ENCODE data around the gene TUBB6.

TUBB6 gene

GRCh38 chr18:12345491-12346239 lies 37.6 kb downstream of the TUBB6 start:
- no peak for DNase-seq

GRCh38 chr18:12346240-12346565 lies 38.2 kb downstream of the TUBB6 start:
- DNase-seq = no peak

GRCh38 chr18:12347895-12348294 lies 39.9 kb downstream of the TUBB6 start:
- no peak for DNase-seq

GRCh38 chr18:12352188-12352587 lies 44.1 kb downstream of the TUBB6 start:
- no peak for DNase-seq

GRCh38 chr18:12359515-12359927 lies 51.5 kb downstream of the TUBB6 start:
- DNase-seq = no peak

GRCh38 chr18:12361770-12362378 lies 53.8 kb downstream of the TUBB6 start:
- DNase-seq = no peak

GRCh38 chr18:12362473-12363174 lies 54.6 kb downstream of the TUBB6 start:
- no peak for DNase-seq

GRCh38 chr18:12366379-12366778 lies 58.3 kb downstream of the TUBB6 start:
- DNase-seq = no peak

- DNase-seq = no peak
Measured at GRCh38 chr18:12366784-12367183, 58.7 kb downstream of the TUBB6 start.

GRCh38 chr18:12369211-12369610 lies 61.2 kb downstream of the TUBB6 start:
- DNase-seq = no peak

GRCh38 chr18:12371590-12371989 lies 63.5 kb downstream of the TUBB6 start:
- DNase-seq = no peak

GRCh38 chr18:12372406-12372805 lies 64.4 kb downstream of the TUBB6 start:
- DNase-seq = no peak

GRCh38 chr18:12373116-12373770 lies 65.2 kb downstream of the TUBB6 start:
- DNase-seq = no peak

- no peak for DNase-seq
Measured at GRCh38 chr18:12373771-12374116, 65.7 kb downstream of the TUBB6 start.

- no peak for DNase-seq
Measured at GRCh38 chr18:12374401-12374800, 66.4 kb downstream of the TUBB6 start.

All from activated CD4-positive, CD25-positive, alpha-beta regulatory T cell treated with anti-CD3 and anti-CD28 coated beads, Interleukin-2, amount 50 U/mL, for 72 hours (primary cell).